CD4-positive, alpha-beta T cell treated with Interleukin-15 for 4 hours (primary cell): ENCODE data around the gene MTF1.
"Not testable (repeated sequence)": the region's sequence is repeated elsewhere in the genome, so short reads cannot be mapped to it uniquely, and the experiment has no call there.

Experiments used
- DNase-seq: peaks from one replicate; pipeline ENCODE4 v3.0.0-alpha.2; 2020; ENCODE audit warnings: low spot score

The MTF1 gene

DNA sequence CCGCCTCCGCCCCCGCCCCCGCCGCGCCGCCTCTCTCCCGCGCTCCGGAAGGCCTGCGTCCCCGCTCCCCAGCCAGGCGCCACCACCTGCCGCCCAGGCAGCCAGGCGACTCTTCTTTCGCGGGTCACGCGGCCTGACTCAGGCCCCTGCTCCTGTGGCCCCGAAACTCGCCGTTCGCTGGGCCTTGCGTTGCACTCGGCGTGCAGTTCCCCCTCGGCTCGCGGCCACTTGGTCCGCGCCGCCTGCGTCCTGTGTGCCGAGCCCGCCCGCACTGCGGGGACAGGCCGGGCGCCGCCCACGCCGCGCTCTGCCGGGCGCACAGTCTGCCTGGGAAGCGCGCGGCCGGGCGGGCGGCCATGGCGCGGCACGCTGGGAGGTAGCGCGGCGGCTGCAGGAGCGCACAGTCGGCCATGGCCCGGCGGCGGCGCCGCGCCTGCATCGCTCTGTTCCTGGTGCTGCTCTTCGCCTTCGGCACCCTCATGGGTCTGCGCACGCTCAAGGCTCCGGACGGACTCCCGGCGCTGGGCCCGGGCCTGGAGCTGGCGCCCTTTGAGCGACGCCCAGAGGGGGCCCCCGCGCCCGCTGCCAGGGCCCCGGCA is 65.5 kb downstream of the MTF1 start, which contains the start of gene MANEAL:
TSS of gene MANEAL (plus strand) at position 75 of the 599 bp plus-strand sequence. CDS start at position 411, 336 bp downstream.
- DNase-seq = peak; percentile 11

DNA sequence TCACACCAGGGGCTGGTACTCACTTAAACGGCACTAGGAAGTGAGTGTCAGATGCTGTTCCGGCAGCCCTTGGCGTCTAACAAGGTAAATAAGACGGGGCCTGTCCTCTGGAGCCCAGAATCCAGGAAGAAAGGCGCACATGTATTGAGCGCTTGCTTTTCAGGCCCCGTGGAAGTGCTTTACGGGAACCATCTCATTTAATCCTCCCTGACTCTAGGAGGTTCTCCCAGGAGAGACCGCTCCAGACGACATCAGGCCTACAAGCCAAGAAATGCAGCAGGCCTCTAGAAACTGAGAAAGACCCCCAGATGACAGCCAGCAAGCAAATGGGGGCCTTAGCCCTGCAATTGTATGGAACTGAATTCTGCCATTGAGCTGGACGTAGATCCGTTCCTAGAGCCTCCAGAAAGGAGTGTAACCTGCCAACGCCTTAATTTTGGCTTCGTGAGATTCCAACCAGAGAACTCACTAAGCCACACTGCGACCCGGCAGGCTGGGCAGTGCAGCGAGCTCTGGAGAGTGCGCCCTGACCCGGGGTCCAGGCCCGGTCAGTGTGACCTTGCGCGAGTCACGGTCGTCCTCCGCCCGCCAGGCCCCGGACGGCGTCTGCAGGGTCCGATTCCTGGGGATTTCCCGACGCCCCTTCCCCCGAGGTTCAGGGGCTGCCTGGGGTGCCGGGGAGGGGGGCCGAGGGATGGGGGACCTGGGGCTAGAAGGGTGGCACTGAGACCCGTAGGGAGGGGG is 66.3 kb downstream of the MTF1 start:
- DNase-seq = no peak

DNA sequence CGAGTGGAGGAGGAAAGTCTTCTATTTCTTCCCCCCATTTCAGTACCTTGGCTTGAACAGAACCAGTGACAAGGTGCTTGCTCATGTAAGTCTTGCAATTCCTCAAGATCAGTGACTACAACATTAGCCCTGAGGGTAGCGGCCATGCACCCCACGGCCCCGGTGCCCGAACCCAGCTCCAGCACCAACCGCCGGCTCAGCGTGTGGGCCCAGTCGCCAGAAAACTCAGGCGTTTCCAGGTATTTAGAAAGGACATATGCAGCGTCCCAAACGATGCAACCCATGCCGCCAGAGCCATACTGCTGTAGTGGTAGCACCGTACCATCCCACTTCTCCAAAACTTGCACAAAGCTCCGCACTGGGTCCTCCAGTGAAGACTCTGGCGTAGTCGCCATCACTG is 76.9 kb downstream of the MTF1 start:
- DNase-seq = no peak

DNA sequence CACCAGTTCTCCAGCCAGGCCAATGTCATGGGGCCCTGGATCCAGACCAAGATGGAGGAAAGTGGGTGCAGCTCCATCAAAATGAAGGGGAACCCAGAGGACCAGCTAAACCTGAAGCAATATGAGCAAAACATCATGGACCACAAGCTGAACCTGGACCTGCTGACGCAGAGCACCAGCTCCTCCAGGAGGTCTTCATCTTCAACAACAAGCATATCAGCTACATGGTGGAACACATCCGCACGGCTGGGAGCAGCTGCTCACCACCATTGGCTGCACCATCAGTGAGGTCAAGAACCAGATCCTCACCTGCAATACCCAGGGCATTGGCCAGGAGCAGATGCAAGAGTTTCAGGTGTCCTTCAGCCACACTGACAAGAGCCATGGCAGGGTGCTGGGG is 80.7 kb downstream of the MTF1 start:
- DNase-seq = no peak

DNA sequence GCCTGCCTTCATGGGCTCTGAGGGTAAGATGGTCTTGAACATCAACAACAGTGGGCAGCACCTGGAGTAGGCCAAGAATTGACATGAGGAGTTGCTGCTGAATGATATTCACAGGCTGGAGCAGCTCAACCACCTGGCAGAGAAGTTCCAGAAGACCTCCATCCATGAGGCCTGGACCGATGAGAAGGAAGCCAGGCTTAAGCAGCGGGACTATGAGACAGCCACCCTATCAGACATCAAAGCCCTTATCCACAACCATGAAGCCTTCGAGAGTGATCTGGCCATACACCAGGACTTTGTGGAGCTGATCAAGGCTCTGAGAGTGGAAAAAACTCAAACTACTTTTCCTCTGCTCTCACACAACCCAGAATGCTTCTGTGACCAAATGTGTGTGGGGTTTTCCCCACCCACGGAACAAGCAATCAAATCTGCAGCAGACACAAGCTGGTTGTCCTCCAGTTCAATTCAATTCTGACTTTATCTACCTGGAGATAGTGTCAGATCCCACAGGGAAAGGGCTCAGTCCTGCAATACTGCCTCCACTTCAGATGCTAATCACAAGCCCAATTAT is 82.4 kb downstream of the MTF1 start:
- DNase-seq = no peak

DNA sequence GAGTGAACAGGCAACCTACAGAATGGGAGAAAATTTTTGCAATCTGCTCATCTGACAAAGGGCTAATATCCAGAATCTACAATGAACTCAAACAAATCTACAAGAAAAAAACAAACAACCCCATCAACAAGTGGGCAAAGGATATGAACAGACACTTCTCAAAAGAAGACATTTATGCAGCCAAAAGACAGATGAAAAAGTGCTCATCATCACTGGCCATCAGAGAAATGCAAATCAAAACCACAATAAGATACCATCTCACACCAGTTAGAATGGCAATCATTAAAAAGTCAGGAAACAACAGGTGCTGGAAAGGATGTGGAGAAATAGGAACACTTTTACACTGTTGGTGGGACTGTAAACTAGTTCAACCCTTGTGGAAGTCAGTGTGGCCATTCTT is 88.0 kb downstream of the MTF1 start:
- not testable (repeated sequence) for DNase-seq

DNA sequence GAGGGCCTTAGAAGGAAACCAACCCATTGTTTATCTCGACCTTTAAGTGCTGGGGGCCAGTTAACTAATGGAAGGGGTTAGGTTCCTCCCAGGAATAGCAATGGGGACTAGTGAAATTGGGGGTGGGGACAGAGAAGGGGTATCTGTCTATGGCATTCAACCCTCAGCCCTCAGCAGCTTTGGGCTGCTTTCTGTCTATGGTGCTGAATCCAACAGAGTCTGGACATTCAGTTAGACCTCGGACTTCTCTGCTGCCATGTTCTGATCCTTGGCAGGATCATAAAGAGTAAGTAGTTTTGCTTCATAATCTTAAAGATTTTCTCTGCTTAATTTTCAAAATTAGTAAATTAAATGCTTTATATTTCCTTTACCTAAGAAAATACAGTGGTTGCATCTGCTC is 91.9 kb downstream of the MTF1 start:
- DNase-seq = no peak

DNA sequence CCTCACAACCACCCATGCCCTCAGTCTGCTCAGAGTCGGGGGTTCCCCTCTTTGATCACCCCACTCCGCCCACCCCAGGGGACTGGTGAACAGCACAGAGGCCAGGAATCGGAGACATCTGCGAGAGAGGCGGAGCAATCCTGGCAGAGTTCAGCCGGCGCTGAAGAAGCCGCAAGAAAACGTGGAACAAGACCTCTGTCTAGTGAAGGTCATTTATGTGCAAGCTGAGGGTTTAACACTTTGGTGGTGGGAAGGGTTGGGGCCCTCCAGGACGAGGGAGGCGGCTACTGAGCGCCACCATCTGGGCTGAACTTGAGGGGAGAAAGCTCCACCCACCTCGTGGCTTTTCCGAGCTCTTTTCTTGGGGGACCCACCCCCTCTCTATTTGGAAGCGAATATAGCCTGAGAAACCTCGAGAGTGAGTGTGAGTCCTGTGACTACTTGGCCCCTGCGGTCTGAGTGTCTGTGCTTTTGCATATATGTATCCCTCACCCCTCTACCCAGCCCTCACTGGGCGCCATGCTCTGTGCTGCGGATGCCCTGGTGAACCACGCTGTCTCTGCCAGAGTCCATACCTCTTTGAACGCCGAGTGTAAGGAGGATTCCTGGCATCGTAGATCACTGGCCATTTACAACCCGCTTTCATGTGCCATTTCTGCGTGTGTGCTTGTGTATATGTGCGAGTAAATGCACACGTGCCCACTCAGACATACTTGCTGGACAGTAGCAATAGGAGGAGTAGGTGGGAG is 93.3 kb downstream of the MTF1 start:
- DNase-seq = no peak

DNA sequence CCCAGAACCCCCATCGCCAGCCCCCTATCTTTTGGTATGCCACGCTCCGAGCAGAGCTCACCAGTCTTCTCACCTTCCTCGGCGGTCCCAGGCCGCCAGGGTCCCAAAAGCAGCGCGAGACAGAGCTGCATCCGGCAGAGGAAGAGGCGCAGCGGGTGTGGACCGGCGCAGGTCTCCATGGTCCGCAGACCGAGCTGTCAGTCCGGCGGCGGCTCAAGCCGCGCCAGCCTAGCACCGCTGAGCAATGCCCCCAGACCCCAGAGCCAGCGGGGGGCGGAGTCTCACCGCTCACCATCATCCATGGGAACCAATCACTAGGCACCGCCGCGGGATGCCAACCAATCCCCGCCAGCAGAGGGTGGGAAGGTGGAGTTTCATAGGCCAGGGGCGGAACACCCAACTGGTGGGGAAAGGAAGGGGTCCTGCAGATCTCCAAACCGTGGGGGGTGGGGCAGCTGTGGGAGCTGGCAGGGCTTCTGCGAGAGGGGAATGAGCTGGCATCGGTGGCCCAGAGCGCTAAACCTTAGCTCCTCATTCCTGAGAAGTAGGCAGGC is 94.4 kb downstream of the MTF1 start, which contains the start of gene EPHA10:
TSS of gene EPHA10 (minus strand) at position 233 of the 554 bp plus-strand sequence. CDS start at position 179, 54 bp downstream.
- no peak for DNase-seq

DNA sequence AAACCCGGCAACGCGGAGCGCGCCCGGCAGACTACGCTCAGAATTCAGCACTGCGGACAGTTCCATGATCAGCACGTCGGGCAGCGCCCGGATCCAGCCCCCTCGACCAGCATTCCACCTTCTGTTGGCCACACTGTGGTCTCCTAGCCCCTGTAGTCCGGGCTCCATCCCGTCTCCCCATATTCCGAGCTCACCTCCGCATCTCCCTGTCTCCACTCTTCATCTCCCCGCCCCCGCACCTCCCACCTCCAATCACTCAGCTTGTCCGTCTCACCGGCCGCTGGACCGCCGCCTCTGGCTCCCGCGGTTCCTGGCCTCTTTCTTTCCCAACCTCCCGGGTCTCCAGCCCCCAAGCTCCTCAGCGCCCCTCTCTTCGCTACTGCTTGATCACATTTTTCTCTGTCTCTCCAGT is 95.0 kb downstream of the MTF1 start:
- peak; percentile 4 for DNase-seq

DNA sequence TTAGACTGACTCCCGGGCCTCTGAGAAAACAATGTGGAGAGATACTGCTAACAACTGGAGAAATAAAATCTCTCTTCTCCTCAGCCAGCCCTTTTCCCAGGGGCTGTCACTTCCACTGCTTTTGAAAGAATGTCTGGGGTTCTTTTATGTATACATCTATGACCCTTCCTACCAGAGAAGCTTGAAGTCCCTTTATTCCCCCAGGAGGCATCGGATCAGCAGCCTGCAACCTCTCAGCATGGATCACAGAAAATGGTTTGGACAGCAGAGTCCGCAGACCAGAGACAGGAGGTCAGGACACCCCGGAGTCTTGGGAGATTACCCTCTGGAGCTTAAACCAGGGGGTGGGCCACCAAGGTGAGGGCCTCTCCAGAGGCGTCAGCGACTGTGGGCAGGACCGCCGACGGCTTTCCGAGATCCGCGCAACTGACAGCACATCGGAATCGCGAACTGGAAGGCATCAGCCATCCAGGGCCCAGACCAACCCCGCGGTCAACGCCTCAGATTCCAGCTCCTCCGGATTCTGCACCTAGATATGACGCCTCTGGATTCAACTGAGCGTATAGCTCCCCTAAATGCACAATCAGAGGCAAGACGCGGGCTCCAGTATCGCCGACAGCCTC is 95.5 kb downstream of the MTF1 start:
- DNase-seq = no peak

DNA sequence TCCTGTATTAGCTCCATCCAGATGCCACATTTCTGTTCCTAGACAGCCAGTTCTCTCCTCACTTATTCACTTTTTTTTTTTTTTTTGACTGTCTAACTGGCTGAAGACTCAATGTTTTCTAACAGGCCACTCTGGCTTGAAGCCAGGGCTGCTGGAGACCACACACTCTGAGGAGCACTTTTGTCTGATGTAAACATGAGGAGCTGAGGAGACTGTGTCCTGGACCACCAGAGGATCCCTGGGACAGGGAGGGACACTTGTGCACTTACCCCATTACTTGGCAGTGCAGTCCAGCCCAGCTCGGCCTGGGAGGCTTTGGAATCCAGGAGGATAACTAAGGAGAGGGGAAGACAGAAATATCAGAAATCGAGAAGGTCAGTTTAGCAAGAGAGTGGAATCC is 96.9 kb downstream of the MTF1 start:
- DNase-seq = no peak

DNA sequence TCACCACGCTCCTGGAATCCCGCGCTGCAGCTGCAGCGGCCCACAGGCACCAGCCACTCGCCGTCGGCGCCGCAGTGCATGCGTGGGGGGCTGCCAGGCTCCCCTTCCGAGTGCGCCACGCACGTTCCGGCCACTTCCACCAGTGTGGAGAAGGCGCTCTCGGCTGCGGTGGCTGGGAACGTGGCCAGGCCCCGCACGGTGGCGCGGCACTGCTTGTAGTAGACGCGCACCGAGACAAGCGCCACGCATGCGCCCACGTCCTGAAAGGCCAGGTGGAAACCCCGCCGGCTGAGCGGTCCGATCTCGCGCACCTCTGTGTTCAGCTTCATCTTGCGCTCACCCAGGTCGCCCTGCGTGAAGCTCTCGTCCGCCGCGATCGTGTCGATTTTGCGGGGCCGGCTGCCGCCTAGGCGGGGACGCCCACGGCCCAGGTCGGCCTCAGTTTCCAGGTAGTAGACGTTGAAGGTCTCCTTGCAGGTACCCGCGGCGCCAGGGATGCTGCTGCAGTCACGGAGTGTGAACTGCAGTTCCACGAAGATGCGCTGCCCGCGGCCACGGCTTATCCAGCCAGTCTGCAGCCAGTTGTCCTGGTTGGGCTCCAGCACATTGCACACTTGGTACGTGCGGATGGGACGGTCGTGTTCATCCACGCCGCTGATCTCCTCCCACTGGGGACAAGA is 97.8 kb downstream of the MTF1 start:
- DNase-seq = no peak
